Measurements from ENCODE around the gene GBP3.

Gene GBP3

GRCh38 chr1:89044970-89045721, 22.5 kb upstream of the GBP3 start:
- peak; percentile 17 for DNase-seq (ENCODE audit: low read depth)
- TF ChIP-seq, protein P1, sequence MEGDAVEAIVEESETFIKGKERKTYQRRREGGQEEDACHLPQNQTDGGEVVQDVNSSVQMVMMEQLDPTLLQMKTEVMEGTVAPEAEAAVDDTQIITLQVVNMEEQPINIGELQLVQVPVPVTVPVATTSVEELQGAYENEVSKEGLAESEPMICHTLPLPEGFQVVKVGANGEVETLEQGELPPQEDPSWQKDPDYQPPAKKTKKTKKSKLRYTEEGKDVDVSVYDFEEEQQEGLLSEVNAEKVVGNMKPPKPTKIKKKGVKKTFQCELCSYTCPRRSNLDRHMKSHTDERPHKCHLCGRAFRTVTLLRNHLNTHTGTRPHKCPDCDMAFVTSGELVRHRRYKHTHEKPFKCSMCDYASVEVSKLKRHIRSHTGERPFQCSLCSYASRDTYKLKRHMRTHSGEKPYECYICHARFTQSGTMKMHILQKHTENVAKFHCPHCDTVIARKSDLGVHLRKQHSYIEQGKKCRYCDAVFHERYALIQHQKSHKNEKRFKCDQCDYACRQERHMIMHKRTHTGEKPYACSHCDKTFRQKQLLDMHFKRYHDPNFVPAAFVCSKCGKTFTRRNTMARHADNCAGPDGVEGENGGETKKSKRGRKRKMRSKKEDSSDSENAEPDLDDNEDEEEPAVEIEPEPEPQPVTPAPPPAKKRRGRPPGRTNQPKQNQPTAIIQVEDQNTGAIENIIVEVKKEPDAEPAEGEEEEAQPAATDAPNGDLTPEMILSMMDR (conservative IDR thresholded peaks at IDR 0.05; ENCODE audit: control insufficient read depth, insufficient read depth, low read depth, low read length) = no peak
- no peak overlapping the region for H3K4me3 ChIP-seq (ENCODE audit: control insufficient read depth, low read depth, low read length)

DNA sequence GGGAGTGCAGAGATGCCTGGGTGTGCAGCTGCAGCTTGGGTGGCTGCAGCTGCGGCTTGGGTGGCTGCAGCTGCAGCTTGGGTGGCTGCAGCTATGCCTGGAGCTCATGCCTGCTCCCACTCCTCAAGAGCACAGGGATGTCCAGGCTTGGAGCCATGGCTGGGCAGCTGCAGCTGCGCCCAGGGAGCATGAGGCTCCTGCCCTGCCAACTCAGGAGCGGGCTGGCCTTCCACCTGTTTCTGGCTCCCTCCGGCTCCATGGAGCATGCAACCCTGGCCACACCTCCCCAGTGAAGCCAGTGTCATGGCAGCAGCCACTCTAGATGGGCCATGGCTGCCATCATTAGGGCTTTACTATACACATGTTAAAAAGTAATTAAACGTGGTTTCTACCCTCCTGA, 21.3 kb upstream of the GBP3 start:
- TF ChIP-seq, protein P1 (conservative IDR thresholded peaks at IDR 0.05; ENCODE audit: control insufficient read depth, insufficient read depth, low read depth, low read length) = no peak
- H3K4me3 ChIP-seq (ENCODE audit: control insufficient read depth, low read depth, low read length) = no peak overlapping the region
- no peak for DNase-seq (ENCODE audit: low read depth)

DNA sequence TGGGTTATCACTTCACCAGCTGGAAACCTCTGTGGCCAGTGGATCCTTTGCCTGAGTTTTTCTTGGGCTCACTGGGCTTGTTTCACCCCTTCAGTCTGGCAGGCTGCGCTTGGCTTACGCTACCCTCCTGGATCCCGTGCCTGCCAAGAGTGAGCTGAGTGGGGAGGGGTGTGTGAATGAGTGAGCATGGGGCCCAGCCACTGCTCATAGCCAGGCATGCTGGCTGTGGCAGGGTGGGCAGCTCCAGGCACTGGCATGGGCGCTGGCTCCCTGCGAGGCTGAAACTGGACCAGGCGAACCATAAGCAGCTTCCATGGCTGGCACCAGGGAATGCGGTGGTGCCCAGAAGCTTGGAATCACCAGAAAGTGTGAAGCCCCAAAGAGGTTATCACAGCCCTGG, 19.8 kb upstream of the GBP3 start:
- no peak overlapping the region for H3K4me3 ChIP-seq (ENCODE audit: control insufficient read depth, low read depth, low read length)
- TF ChIP-seq, protein P1 (conservative IDR thresholded peaks at IDR 0.05; ENCODE audit: control insufficient read depth, insufficient read depth, low read depth, low read length) = no peak
- no peak for DNase-seq (ENCODE audit: low read depth)

- TF ChIP-seq, protein P1 (conservative IDR thresholded peaks at IDR 0.05; ENCODE audit: control insufficient read depth, insufficient read depth, low read depth, low read length) = no peak
- no peak for DNase-seq (ENCODE audit: low read depth)
- H3K4me3 ChIP-seq (ENCODE audit: control insufficient read depth, low read depth, low read length) = no peak overlapping the region
Observed at GRCh38 chr1:89041721-89042120, 19.1 kb upstream of the GBP3 start.

- peak; percentile 84 for DNase-seq (ENCODE audit: low read depth)
- H3K4me3 ChIP-seq (ENCODE audit: control insufficient read depth, low read depth, low read length) = no peak overlapping the region
Observed at GRCh38 chr1:89041119-89041641, 18.5 kb upstream of the GBP3 start.

DNA sequence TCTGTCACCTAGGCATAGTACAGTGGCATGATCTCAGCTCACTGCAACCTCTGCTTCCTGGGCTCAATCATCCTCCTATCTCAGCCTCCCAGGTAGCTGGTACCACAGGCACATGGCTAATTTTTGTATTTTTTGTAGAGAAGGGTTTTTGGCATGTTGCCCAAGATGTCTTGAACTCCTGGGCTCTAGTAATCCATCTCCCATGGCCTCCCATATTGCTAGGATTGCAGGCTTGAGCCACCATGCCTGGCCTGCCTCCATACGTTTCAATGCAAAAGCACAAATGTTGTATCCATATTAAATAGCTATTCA, 17.6 kb upstream of the GBP3 start:
- DNase-seq (ENCODE audit: low read depth) = no peak
- no peak overlapping the region for H3K4me3 ChIP-seq (ENCODE audit: control insufficient read depth, low read depth, low read length)
- TF ChIP-seq, protein P1 (conservative IDR thresholded peaks at IDR 0.05; ENCODE audit: control insufficient read depth, insufficient read depth, low read depth, low read length) = no peak

More at GRCh38 chr1:89041119-89041641, 18.5 kb upstream of the GBP3 start:
- TF ChIP-seq, protein P1 (conservative IDR thresholded peaks at IDR 0.05; ENCODE audit: control insufficient read depth, insufficient read depth, low read depth, low read length) = no peak

Data from fibroblast of mammary gland (primary cell).